ENCODE results near the gene ASB7.
A peak's percentile ranks its signal among the peaks of the same experiment; 100 is the strongest.

Gene ASB7

DNA sequence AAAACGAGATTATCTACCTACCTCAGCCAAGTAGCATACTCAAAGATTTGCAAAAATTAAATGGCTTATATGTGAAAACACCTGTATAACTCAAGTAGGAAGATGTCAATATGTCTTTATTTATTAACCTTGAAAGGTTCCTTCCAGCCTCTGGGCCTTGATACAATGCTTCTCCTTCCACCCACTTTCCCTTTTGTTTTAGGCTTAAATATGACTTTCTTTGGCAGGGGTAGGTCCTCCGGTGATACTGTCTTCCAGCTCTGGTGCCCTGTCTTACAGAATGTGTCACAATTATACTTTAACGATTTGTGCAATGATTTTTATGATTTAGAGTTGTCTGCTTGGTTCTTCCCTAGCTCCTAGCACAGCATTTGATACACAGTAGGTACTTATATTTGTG, 4.5 kb upstream of the ASB7 start:
- DNase-seq (ENCODE audit: low spot score) (no peak), FAIRE-seq (no peak)

DNA sequence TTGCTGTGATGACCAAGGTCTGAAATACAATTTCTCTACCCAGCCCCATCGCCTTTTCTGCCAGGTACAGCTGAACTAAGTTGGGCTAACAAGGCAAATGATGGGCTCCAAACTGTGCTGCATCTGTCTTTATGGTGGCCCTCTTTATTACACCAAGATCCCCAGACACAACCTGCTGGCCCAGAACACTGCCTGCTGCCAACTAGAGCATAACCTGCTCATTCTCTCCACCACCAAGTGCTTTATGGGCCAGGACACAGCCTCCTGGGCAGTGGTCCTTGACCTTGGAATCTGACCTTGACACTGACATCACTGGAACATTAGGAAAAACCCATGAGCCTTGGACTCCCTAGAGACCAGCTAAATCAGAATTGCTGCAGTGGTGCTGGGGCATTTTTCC, 3.7 kb upstream of the ASB7 start:
- DNase-seq (ENCODE audit: low spot score) (no peak), FAIRE-seq (no peak)

DNA sequence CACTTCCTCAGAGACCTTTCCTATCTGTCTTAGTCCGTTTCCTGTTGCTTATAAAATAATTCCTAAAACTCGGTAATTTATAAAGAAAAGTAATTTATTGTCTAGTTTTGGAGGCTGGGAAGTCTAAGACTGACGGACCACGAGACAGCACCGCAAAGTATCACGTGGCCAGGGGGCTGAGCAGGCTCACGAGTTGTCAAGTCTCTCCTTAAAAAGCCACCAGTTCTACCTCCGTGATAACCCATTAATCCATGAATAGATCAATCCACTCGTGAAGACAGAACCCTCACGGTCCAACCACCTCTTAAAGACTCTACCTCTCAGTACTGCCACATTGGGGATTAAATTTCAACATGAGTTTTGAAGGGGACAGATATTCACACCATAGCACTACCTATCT, 1.2 kb upstream of the ASB7 start:
- no peak for FAIRE-seq
- no peak for DNase-seq (ENCODE audit: low spot score)

GRCh38 chr15:100601617-100602063, 749 bp upstream of the ASB7 start:
- FAIRE-seq (no peak), DNase-seq (ENCODE audit: low spot score) (no peak)

GRCh38 chr15:100602823-100603393, 519 bp downstream of the ASB7 start:
- DNase-seq (ENCODE audit: low spot score): peak; percentile 6
- FAIRE-seq: no peak

GRCh38 chr15:100612539-100612938, 10.2 kb downstream of the ASB7 start:
- DNase-seq (ENCODE audit: low spot score) (no peak), FAIRE-seq (no peak)

DNA sequence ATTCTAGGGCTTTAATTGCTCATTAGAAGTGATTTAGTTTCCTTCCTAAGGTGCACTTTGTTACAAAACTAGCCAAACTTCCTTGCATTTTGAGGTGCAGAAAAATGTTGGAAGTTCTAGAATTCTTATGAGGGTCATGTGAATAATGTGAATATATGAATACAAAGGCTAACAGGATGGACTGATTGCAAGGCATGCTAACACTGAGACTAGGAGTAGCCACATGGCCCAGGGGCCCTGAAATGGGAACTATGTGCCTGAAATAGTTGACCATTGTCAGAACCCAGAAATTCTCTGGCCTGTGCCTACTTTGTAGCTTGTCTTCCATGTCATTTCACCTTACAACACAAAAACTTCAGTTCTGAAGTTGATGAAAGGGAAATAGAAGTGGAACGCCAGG, 10.8 kb downstream of the ASB7 start:
- no peak for DNase-seq (ENCODE audit: low spot score)
- no peak for FAIRE-seq

DNA sequence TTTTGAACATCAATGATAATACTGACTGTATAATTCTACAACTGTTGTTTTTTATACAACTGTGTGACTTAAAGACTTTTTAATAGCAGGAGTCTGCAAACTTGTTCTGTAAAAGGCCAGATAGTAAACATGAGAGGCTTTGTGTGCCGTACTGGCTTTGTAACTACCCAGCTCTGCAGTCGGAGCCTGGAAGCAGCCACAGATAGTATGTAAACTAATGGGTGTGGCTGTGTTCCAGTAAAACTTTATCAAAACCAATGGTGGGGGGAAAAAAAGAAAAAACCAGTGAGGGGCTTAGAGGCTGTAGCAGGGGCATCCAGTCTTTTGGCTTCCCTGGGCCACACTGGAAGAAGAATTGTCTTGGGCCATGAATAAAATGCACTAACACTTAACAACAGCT, 11.9 kb downstream of the ASB7 start:
- DNase-seq (ENCODE audit: low spot score) (no peak), FAIRE-seq (no peak)

DNA sequence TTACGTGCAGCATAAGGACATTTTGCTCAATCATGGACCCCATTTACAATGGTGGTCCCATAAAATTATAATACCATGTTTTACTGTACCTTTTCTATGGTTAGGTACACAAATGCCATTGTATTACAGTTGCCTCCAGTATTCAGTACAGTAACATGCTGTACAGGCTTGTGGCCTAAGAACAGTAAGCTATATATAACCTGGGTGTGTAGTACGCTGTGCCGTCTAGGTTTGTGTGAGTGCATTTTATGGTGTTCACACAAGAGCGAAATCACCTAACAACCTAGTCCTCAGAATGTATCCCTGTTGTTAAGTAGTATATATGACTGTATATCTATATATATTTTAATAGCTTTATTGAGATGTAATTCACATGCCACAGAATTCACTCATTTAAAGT, 12.5 kb downstream of the ASB7 start:
- DNase-seq (ENCODE audit: low spot score): no peak
- no peak for FAIRE-seq

GRCh38 chr15:100615801-100616200, 13.4 kb downstream of the ASB7 start:
- FAIRE-seq (no peak), DNase-seq (ENCODE audit: low spot score) (no peak)

- FAIRE-seq (no peak), DNase-seq (ENCODE audit: low spot score) (no peak)
These were observed 14.3 kb downstream of the ASB7 start for GRCh38 chr15:100616700-100617099.

- DNase-seq (ENCODE audit: low spot score) (no peak), FAIRE-seq (no peak)
These were observed 20.9 kb downstream of the ASB7 start for GRCh38 chr15:100623301-100623700.

DNA sequence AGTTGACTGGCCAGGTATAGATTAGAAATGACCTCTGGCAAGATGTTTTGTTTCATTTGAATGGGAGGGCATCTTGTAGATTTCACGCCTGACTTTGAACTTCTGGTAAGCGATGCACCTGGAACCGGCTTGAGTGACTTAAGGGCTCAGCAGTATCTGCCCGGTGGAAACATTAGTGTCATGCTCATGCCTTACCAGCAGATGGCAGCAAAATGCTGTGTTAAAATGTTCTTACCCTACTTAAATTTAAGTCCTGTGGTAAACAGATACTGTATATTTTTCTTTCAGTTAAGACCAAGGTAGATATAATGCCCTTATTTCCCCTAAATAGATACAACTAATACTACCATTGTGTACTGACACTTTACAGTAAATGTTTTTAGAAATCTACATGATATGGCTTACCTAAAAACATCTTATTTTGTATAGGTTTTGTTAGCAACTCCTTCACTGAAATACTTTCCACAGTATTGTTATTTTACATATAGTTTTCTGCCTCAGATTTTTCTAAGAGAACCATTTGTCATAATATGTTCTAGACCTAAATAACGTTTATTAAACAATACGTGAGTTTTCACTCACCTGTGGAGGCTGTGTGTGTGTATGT, 25.5 kb downstream of the ASB7 start:
- no peak for FAIRE-seq
- DNase-seq (ENCODE audit: low spot score): peak; percentile 64

- no peak for FAIRE-seq
- no peak for DNase-seq (ENCODE audit: low spot score)
These were observed 26.4 kb downstream of the ASB7 start for GRCh38 chr15:100628746-100629145.

- no peak for FAIRE-seq
- DNase-seq (ENCODE audit: low spot score): no peak
These were observed 29.4 kb downstream of the ASB7 start for GRCh38 chr15:100631831-100632230.

DNA sequence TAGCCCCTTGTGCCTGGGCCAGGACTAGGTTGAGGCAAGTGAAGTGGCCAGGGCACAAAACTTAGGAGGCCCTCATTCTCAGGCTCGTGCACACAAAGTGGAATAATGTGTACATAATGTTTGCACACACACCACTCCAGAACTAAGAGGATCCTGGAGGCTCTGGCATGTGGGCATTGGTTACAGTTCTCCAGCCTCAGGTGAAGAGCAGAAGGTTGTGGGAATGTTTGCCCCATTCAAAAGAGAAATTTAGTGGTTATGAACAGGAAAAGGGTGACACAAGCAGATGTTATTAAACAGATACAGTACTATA, 31.3 kb downstream of the ASB7 start:
- no peak for DNase-seq (ENCODE audit: low spot score)

GRCh38 chr15:100635406-100636071, 33.1 kb downstream of the ASB7 start:
- FAIRE-seq: no peak
- DNase-seq (ENCODE audit: low spot score): no peak

More for the DNA sequence above, 31.3 kb downstream of the ASB7 start:
- FAIRE-seq: no peak

- FAIRE-seq: no peak
- DNase-seq (ENCODE audit: low spot score): no peak
These were observed 35.9 kb downstream of the ASB7 start for GRCh38 chr15:100638177-100638730.

DNA sequence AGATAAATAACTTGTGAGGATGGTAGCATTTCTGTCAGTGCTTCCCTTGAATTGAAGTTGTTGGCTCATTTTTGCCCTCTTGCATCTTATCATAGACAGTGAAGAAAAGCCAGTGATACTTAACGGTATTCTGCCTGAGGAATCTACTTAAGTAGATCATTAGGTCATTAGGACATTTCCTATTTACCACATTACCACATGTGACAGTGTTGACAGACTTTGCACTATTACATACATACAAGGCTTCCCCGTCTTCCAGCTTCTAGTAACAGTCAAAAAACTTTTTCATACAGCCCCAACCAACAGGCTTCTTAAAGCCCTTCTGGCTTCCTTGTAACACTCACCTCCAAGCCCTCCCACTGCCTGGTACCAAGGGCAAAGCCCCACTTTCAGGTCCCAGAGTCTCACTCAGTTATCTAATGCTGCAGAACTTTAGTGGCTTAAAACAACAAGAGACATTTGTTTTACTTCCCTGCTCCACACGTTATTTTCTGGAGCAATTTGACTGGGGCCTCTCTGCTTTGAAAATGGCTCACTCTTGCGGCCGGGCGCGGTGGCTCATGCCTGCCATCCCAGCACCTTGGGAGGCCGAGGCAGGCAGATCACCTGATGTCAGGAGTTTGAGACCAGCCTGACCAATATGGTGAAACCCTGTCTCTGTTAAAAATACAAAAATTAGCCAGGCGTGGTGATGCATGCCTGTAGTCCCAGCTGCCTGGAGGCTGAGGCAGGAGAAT, 40.0 kb downstream of the ASB7 start:
- FAIRE-seq: no peak
- no peak for DNase-seq (ENCODE audit: low spot score)

DNA sequence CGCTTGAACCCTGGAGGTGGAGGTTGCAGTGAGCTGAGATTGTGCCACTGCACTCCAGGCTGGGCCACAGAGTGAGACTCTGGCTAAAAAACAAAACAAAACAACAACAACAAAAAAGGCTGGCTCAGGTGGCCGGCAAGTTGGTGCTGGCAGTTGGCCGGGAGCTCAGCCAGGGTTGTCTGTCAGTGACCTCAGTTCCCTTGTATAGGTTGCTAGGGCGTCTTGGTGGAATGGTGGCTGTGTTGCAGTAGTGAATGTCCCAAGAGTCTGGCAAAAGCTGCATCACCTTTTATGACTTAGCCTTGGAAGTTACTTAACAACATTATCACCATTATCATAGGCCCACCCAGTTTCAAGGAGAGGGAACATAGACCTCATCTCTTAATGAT, 40.6 kb downstream of the ASB7 start:
- no peak for DNase-seq (ENCODE audit: low spot score)
- FAIRE-seq: no peak

DNA sequence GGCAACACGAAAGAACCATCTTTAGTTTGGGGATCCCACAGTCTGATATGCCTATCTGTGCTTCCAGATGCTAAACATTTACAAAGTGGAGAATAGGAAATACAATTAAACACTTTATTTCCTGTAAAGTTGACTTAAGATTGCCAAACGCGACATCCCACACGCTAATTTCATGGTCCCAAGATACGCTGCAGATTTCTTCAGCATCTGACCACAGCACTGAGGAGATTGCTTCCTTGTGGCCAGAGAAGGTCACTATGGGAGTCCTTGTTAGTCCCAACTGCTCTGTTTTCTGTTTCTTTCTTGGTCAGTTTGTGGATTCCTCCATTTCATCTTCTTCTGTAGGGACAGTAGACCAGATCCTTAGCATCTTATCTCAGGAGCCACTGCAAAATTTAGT, 43.3 kb downstream of the ASB7 start:
- no peak for FAIRE-seq
- DNase-seq (ENCODE audit: low spot score): no peak

DNA sequence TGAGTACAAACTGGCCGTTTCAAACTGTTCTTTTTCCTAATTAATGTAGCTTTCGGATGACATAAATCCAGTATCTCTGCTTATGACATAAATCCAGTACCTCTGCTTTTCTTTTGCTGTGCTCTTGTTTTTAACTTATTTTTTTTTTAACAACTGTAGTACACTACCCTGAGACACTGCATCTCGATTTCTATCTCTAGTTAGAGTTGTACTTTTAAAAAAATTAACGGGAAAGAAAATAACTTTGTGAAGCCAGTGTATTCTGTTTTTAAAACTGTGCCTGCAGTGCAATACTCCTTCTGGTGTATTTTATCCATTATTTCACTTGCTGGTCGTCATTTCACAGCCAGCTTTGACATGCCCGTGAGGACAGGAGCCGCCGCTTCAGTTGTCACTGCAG, 46.6 kb downstream of the ASB7 start:
- DNase-seq (ENCODE audit: low spot score): no peak
- FAIRE-seq: no peak

Data from urothelium cell line (cell line).